ENCODE results near the gene MAGIX. TPM values are rescaled to one million over a fixed set of nuclear protein-coding genes. Genes with fewer than 3 reads are reported as not detected.
"Not testable (repeated sequence)": the region's sequence is repeated elsewhere in the genome, so short reads cannot be mapped to it uniquely, and the experiment has no call there.

MAGIX gene
- total RNA-seq, 1 experiment from 2014 or later: 1.8 TPM

DNA sequence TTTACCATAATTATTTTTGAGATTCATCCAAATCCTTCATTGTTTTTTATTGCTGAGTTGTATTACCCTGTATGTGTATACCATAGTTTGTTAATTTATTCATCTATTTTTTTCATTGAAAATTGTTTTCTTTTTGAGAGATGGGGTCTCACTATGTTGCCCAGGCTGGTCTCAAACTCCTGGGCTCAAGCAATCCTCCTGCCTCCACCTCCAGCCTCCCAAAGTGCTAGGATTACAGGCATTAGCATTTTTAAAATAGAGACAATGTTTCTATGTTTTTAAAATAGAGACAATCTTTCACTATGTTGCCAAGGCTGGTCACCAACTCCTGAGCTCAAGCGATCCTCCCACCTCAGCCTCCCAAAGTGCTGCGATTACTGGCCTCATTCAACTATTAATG lies 1.6 kb upstream of the MAGIX start:
- DNase-seq (ENCODE audit: low spot score): no peak

DNA sequence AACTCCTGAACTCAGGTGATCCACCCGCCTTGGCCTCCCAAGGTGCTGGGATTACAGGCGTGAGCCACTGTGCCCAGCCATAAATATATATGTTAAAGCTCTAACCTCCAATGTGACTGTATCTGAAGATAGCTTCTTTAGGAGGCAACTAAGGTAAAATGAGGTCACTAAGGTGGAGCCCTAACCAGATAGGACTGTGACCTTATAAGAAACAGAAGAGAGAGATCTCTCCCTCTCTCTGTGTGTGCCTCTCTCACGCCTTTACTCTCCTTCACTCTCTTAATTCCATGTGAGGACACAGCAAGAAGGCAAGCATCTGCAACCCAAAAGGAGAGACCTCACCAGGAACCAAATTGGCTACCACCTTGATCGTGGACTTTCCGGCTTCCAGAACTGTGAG lies 926 bp upstream of the MAGIX start:
- DNase-seq (ENCODE audit: low spot score): no peak

DNA sequence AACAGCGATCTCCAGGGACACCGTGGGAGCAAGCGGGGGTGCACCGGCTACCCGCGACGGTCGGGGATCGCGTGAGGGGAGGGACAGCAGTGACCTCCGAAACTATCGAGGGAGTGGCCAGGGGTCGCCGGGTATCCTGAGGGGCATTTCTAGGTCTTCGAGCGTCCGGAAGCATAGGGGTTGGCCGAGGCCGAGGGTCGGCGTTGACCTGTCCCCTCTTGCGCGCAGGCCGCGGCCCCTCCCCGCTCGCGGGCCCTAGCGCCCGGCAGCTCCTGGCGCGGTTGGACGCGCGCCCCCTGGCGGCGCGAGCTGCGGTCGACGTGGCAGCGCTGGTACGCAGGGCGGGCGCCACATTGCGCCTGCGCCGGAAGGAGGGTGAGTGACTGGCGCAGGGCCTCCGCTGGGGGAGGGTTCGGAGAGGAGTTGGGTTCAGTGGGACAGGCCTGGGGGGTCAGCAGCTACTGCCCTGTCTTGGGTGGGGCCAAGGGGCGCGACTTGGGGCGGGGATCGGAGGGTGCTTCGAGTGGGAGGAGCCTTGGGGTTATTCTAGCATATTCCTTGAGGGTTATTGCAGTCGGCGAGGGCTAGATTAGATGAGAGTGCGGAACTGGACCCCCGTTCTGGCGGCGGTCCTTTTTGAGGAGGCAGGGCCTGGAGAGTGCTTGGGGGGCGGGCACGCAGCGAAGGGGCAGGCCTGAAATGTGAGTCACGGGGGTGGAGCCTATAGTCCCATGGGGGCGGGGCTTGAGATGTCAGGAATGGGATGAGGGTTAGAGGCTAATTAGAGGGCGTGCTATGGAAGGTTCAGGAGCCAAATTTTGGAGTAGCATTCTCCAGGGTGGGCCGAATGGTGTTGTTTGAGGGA lies 1.2 kb downstream of the MAGIX start:
- DNase-seq (ENCODE audit: low spot score): peak; percentile 53

DNA sequence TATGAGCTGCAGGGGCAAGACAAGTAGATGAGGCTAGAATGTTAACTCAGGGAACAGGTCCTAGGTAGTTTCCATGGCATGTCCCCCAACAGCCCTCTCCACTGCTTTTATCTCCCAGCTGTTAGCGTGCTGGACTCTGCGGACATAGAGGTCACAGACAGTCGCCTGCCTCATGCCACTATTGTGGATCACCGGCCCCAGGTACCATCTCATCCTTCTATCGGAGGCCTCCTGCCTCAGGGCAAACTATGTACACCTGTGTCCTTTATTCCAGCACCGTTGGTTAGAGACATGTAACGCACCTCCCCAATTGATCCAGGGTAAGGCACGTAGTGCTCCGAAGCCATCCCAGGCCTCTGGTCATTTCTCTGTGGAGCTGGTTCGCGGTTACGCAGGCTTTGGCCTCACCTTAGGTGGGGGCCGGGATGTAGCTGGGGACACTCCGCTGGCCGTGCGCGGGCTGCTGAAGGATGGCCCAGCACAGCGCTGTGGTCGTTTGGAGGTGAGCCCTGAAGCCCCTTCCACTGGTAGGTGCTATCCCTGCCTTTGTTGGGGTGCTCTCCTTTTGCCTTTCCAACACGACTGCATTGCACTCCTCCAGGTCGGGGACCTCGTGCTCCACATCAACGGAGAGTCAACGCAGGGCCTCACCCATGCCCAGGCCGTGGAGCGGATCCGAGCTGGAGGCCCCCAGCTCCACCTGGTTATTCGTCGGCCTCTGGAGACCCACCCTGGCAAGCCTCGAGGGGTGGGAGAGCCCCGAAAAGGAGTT lies 2.2 kb downstream of the MAGIX start:
- DNase-seq (ENCODE audit: low spot score): no peak

DNA sequence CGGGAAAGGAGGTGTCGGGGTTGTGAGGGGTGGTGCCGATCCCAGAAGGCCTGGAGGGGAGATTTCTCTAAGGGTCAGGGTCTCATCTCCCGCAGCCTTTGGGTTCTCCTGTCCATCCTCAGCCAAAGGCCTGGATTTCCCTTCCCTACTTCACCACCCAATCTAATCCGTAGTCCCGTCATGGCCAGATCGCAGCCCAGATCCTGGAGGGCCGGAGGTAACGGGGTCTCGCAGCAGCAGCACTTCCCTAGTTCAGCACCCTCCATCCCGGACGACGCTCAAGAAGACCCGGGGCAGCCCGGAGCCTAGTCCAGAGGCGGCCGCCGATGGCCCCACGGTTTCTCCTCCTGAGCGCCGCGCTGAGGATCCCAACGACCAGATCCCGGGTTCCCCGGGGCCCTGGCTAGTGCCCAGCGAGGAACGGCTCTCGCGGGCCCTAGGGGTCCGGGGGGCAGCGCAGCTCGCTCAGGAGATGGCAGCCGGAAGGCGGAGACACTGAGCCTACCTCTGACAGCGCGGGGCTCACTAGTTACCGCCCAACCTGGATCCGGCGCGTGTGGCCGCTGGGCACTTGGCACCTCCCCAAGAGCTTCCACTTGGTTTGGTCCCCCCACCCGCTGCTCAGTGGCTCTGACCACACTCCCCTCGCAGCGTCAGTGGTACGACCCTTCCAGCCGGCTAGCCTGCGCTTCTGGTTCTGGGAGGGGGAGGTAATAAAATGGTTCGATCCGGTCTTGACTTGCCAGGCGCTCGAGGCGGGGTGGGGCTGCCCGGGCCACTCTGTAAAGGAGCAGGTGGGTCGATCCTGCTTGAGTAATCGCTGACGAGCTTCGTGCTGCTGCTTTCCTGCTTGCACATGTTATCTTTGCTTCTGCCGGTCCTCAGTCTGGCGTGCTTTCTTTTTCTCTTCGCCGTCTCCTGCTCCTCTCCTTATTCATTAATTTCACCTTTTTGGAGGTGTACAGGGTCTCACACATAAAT lies 3.6 kb downstream of the MAGIX start:
- DNase-seq (ENCODE audit: low spot score): peak; percentile 57

DNA sequence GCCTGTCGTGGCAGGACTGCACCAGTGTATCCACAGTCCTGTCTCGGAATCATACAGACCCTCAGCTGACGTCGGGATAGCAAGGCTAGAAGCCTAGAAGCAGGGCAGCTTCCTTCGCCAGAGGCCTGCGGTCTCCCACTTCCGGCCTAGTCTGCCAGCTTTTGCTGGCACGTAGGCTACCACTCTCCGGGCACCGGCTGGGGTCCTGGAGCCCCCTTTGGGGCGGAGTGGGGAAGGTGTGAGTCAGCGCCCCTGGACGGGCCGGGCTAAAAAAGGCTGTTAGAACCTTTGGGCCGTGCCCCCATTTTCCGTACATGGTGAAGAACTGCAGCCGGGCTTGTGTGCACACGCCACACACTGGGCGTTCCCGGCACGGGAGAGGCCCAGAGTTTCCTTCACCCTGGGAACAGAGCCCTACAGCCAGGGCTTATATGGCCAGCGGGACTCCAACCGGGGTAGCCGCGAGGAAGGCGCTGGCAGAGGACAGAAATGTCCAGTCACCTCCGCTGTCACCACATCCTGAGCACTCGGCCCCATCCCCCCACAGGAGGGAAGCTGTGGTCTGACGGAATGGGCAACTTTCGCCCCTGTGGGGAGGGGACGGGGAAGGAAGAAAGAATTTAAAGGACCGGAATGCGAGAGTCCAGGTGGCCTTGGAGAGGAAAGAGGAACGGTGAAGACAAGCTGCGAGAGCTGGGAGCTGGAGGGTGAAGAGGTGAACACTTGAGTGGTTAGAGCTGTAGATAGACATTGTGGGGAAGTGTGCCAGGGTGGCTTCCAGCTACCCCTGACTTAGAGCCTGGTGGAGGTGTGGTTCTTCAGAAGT lies 4.6 kb downstream of the MAGIX start:
- DNase-seq (ENCODE audit: low spot score): peak; percentile 84

DNA sequence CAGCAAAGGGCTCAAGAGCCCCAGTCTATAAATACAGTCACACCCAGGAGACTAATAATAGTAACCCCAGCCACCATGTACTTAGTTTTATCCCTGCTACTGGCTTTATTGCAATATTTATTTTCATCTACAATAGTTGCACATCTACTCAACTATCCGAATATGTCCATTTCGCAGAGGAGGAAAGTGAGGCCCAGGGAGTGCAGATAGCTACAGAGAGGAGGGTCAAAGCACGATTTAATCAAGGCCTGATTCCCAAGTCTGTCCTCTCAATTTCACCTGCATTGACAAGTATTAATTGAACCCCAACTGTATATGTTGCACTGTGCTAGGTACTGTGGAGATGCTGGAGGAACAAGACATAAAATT lies 5.2 kb downstream of the MAGIX start:
- no peak for DNase-seq (ENCODE audit: low spot score)

DNA sequence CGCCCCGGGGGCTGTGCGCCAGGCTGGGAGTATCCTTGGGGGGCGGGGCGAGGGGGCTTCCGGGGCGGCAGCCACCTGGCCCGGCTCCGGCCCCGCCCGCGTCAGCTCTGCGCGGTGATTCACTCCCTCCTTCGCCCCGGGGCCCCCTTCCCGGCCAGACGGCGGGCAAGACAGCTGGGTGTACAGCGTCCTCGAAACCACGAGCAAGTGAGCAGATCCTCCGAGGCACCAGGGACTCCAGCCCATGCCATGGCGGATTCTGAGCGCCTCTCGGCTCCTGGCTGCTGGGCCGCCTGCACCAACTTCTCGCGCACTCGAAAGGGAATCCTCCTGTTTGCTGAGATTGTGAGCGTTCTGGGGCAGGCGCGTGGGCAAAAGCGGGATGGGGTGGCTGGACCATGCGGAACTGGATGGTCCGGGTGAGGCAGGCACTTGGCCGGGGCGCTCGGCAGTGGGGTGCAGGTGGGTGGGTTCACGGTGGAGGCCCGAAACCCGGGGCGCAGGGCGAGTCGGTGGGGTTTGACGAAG lies 9.3 kb downstream of the MAGIX start, which contains the start of gene PLP2:
Gene PLP2, plus strand, starts transcription at position 147 of the 528 bp plus-strand sequence. Its CDS starts 103 bp downstream, at position 250.
- DNase-seq (ENCODE audit: low spot score): peak; percentile 57

DNA sequence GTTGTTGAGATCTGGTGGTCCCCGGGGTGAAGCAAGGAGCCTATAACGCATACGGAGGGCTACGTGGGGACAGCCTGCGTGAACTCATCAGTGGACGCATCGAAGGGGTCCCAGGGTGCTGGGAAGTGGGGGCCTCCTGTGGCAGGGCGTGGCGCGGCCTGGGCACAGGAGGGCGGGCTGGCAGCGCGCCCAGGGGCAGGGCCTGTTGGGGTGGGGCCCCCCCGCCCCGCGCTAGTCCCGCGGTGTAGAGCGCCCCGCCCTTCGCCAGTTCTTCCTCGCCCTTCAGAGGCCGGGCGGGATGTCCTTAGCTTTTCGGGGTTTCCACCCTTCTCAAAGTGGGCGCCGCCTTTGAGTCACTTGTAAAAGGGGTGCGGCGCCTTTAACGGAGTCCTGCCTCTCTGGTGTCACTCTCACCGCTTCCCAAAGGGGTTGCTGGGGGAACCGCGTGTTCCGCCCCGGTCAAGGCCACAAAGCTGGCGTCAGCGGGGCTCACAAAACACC lies 9.8 kb downstream of the MAGIX start:
- peak; percentile 77 for DNase-seq (ENCODE audit: low spot score)

DNA sequence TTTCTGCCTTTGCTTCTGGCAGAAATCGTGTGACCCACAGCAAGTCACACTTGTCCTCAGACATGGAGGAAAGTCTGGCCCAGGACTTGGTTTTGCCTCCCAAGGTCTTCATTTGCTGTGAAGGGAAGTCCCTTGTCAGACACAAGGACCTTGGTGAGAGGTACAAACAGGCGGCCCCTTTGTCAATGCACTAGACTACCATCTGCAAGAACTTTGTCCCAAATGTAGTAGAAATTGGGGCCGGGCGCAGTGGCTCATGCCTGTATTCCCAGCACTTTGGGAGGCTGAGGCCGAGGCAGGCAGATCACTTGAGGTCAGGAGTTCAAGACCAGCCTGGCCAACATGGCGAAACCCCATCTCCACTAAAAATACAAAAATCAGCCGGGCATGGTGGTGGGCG lies 11.0 kb downstream of the MAGIX start:
- not testable (repeated sequence) for DNase-seq (ENCODE audit: low spot score)

DNA sequence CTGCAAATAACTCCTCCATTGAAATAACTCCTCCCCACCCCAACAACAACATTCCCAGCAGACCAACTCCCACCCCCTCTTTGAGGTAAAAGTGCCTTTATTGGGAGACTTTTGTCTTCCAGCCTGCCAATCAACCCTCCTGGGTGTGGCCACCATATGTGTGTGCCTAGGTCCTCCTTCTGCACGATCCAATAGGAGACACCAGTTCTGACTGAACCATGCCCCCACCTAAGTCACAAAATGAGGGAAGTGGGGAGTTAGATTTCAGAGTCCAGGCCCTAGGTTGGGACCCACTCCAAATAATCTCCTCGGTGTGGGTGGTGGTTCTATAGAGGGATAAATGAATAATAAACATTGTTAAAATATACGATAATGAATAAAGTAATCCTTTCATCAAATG lies 12.2 kb downstream of the MAGIX start:
- DNase-seq (ENCODE audit: low spot score): no peak

DNA sequence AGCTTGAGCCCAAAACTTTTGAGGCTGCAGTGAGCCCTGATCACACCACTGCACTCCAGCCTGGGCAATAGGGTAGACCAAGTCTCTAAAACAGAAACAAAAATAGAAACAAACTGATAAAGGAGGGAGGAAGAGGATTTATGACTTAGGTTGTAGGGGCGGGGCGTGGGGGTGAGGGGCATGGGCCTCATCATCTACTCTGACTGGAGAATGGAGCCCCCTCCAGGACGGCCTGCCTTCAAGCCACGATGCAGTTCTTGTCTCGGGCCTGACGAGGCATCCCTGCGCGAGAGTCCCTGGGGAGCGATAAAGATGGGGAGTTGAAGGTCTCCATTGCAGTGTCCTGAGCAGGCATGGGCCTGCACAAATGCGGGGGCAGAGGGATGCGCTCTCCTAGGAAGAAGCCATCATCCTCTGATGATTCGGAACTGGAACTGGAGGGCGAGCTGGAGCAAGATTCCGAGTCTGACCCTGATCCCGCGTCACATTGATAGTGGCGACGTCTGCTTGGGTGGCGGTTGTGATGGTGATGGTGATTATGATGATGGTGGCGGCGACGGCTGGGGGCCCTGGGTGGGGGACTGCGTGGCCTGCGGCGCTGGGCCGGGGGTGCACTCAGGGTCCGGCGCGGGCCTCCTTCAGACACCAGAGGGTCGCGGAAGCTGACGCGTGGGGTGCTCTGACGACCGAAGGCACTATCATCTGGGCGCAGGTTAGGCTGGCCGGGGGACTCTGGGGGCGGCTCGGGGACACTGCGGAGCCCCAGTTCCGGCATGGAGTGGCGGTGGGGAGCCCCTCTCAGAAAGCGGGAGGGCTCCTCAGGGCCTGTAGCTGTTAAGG lies 13.1 kb downstream of the MAGIX start:
- DNase-seq (ENCODE audit: low spot score): no peak

DNA sequence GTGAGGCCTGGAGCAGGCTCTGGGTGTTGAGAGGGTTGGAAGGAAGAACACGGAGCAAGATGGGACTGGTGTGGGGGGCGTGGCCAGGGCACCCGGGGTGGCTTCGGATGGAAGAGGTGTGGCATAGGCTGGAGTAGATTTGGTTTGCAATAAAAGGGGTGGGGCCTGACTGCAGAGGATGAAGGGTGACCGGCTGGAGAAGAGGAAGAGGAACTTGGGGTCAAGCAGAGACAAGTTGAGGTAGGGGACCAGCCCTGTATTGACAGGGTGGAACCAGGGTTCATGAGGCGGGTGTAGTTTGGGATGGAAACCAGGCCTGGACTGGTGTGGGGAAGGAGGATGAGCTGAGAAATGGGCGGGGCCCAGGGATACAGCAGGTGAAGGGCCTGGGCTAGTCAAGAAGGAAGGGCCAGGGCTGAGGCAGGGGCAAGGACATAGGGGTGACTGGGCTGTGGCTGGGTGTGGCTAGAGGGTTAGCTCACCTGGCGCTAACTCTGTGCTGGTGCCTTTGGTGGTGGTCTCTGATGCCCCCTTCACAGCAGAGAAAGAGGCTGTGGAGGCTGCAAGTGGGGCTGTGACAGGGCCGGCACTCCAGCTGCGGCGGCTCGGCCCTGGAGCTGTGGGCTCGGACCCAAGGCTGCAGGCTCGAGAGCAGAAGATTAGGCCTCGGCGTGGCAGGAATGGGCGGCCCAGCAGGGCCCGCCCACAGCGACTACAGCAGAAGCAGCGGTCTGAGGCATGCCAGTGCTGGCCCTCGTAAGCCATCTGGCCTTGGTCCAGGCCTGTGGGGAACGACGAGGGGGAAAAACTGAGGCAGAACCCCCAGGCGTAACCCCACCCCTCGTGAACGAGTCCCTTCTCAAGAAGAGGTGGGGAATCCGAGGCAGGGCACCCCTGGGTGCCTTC lies 14.1 kb downstream of the MAGIX start:
- DNase-seq (ENCODE audit: low spot score): no peak

DNA sequence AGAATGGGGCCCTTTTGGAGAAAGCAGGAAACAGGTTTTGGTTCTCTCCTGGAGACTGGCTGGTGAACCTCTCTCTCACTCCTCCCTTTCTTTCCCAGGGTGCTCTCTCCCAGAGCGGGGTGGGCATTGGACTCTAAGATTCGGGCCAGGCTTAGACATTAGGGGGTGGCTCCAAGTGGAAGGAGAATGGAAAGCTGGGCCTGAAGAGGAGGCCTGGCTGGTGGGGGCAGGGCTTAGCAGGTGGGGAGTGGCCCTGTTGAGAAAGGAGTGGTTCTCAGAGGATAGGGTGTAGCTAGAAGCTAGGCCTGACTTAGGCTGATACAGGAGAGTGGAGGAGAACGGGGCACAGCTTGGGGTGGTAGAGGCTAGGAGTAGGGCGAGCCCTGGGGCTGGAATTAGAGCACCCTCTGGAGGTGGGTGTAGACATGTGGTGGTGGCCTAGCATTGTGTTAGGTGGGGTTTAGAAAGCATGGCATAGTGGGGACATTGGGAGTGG lies 14.8 kb downstream of the MAGIX start:
- no peak for DNase-seq (ENCODE audit: low spot score)

DNA sequence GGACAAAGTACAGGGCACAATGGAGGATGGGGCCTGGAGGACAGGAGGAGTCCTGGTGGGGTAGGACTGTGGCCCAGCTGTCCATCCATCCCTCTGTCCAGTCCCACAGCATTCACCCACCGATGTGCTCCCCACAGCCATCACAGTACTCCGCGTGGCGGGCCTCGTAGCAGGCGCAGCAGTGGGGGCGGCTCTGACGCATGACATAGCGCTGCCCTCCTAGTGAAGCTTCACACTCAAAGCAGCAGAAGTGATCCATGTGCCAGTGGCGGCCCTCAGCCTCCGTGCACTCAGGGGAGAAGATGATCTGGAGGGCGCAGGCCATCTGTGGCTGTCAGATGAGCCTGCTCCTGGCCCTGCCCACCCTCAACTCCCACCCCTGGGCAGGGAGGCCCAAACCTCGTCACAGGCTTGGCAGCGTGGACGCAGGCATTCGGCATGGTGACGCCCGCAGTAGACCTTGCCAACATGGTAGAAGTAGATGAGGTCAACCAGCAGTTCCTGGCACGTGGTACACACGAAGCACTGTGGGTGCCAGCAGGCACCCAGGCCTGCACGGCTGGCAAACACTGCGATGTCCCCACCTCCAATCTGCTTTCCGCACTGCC lies 15.4 kb downstream of the MAGIX start:
- no peak for DNase-seq (ENCODE audit: low spot score)

DNA sequence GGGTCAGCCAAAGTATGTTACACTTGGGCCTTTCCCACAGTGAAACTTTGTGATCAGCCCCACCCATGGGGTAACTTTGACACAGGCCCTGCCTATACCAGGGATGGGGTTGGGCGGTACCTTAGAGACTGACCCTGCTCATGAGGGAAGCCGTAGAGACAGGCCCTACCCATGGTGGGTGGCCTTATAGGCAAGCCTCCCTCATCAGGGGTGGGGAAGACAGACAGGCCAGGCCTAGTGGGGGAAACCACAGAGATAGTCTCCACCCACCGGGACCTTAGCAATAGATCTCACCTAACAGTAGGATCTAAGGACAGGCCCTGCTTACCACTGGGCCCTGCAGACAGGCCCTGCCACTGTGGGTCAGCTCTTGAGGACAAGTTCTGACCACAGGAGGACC lies 16.0 kb downstream of the MAGIX start:
- DNase-seq (ENCODE audit: low spot score): no peak

DNA sequence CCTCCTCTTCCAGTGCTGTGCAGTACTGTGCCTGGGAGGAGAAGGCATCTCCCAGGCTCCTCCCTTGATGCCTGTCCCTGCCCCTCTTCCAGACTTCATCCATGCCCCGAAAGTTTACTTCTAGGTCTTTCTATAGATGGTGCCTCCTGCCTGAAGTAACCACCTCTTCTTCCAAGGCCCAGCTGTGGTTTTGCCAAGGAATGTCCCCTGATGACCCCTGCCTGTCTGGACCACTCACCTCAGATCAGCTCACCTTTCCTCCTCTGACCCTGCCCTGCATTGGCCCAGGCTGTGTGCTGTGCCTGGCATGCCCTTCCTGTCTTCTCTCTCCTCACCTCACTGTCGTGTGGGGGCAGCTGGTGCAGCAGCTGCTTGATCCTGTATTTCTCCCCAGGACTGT lies 16.8 kb downstream of the MAGIX start:
- DNase-seq (ENCODE audit: low spot score): no peak

All from A172 (cell line).